Measurements from ENCODE around the gene ARAP1.

ARAP1 gene

DNA sequence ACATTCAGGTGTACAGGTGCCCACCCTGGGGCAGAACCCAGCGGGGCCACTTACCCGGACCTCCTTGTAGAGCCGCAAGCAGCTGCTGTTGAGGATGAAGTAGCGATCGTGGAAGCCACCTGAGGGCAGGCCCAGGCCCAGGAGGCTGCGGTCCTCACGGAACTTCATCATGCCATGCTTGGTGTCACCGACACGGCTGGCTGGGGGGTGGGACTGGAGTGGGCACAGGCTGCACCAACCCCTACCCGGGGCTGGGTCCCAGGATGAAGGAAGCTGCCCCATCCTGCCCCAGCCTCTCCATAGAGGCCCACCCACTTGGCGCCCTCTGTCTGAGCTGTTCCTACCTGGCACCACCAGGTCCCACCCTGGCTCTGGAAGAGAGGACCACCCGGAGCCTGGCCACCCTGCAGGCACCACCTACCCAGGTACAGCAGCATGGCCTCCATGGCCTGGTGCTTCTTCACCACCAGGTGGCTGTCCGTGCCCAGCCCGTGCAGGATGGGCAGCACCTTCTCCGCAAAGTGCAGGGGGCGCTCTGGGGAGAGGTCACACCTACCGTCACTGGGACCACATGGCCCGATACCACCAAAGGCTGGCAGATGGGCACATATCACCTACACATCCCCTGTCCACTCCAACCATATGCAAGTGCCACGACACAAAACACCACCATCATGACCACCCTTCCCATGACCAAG is 58.8 kb downstream of the ARAP1 start:
- H3K36me3 ChIP-seq (ENCODE audit: control insufficient read depth, insufficient read depth, low read length): peaks cover 9% of the 10 kb centered on the region
- H3K4me1 ChIP-seq (ENCODE audit: control insufficient read depth, insufficient read depth, low read length): no peaks in the 10 kb centered on the region
- no peak overlapping the region for H3K27ac ChIP-seq (ENCODE audit: insufficient read depth, low read depth, low read length, poor library complexity, severe bottlenecking)
- no peaks in the 10 kb centered on the region for H3K9me3 ChIP-seq (ENCODE audit: control insufficient read depth, low read length)
- H3K4me3 ChIP-seq (ENCODE audit: insufficient read depth, low read depth, low read length): no peak overlapping the region
- no peaks in the 10 kb centered on the region for H3K27me3 ChIP-seq (ENCODE audit: control insufficient read depth, insufficient read depth, low read length, poor library complexity, severe bottlenecking)
- 94 to 96% methylated on average over 19 of the region's 19 CpGs for WGBS, 2 experiments

DNA sequence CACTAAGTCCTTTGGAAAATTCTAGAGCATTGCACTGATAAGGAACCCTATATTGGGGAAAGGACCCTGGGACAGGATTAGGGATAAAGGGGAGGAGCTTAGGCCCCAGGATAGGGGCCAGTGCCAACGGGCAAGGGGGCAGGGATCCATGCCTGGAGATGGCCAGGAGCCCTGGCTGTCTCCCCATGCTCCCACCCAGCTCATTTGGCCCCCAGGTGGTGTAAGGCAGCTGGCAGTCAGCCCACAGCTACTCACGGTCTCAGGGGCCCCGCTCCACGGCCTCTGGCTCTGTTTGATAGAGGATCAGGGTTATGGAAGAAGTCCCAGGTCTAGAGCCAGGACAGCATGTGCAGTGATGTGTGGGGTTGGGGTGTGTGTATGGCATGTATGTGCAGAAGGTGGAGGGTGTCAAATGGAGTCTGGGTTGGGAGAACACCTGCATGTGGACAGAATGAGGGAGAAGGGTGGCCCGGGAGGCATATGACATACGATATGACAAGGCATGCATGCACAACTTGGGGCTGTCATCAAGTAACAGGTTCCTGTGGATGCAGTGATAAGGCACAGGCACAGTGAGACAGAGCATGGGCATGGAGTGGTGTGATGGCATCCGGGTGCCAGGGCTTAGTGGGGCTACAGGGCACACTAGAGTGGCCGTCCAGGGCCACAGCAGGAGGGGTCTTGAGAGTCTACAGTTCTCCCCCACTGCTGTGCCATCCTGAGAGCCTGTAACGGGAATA is 59.5 kb downstream of the ARAP1 start:
- Histone ChIP-seq H3K4me1 (ENCODE audit: control insufficient read depth, insufficient read depth, low read length) (no peaks in the 10 kb centered on the region), H3K27me3 (ENCODE audit: control insufficient read depth, insufficient read depth, low read length, poor library complexity, severe bottlenecking) (no peaks in the 10 kb centered on the region), H3K4me3 (ENCODE audit: insufficient read depth, low read depth, low read length) (no peak overlapping the region), H3K27ac (ENCODE audit: insufficient read depth, low read depth, low read length, poor library complexity, severe bottlenecking) (no peak overlapping the region), H3K9me3 (ENCODE audit: control insufficient read depth, low read length) (no peaks in the 10 kb centered on the region), H3K36me3 (ENCODE audit: control insufficient read depth, insufficient read depth, low read length) (peaks cover 9% of the 10 kb centered on the region)
- WGBS, 2 experiments: 94 to 96% methylated on average over 9 of the region's 9 CpGs

DNA sequence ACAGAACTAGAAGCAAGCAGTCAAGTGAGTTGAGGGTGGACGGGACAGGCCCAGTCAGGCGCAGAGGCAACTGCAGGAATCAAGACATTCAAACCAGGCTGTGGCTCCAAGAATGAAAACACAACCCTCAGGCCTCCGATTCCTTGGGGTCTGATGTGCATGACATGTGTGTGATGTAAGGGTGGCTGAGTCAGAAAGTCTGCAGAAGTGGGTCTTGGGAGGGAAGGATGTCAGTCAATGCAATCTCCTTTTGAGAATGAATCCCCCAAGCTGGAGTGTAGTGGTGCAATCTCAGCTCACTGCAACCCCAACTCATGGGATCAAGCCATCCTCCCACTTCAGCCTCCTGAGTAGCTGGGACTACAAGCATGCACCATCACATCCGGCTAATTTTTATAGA is 62.0 kb downstream of the ARAP1 start:
- Histone ChIP-seq H3K27me3 (ENCODE audit: control insufficient read depth, insufficient read depth, low read length, poor library complexity, severe bottlenecking) (no peaks in the 10 kb centered on the region), H3K4me1 (ENCODE audit: control insufficient read depth, insufficient read depth, low read length) (no peaks in the 10 kb centered on the region), H3K36me3 (ENCODE audit: control insufficient read depth, insufficient read depth, low read length) (peaks cover 9% of the 10 kb centered on the region), H3K27ac (ENCODE audit: insufficient read depth, low read depth, low read length, poor library complexity, severe bottlenecking) (no peak overlapping the region), H3K4me3 (ENCODE audit: insufficient read depth, low read depth, low read length) (no peak overlapping the region), H3K9me3 (ENCODE audit: control insufficient read depth, low read length) (no peaks in the 10 kb centered on the region)
- WGBS, 2 experiments: 94 to 96% methylated on average over 4 of the region's 4 CpGs

DNA sequence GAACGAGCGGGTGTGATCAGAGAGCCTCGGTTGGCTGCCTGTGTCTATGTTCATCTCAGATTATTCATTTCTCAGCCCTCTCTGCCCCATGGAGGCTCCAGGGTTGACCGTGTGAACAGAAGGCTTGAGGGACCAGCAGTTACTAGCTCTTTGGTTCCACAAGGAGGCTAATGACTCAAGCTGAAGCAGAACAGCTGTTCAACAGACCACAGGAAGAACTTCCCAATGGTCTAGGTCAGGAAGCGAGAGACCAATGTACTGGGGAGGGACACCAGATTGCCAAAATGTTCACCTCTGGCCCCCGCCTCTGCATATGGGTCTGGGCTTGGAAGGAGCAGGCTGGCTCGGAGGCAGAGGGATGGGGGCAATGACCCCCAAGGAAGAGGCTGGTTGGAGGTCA is 63.3 kb downstream of the ARAP1 start:
- H3K4me1 ChIP-seq (ENCODE audit: control insufficient read depth, insufficient read depth, low read length): peaks cover 4% of the 10 kb centered on the region
- 91 to 92% methylated on average over 7 of the region's 7 CpGs for WGBS, 2 experiments
- no peaks in the 10 kb centered on the region for H3K27me3 ChIP-seq (ENCODE audit: control insufficient read depth, insufficient read depth, low read length, poor library complexity, severe bottlenecking)
- no peak overlapping the region for H3K27ac ChIP-seq (ENCODE audit: insufficient read depth, low read depth, low read length, poor library complexity, severe bottlenecking)
- H3K9me3 ChIP-seq (ENCODE audit: control insufficient read depth, low read length): no peaks in the 10 kb centered on the region
- no peak overlapping the region for H3K4me3 ChIP-seq (ENCODE audit: insufficient read depth, low read depth, low read length)
- H3K36me3 ChIP-seq (ENCODE audit: control insufficient read depth, insufficient read depth, low read length): no peaks in the 10 kb centered on the region

DNA sequence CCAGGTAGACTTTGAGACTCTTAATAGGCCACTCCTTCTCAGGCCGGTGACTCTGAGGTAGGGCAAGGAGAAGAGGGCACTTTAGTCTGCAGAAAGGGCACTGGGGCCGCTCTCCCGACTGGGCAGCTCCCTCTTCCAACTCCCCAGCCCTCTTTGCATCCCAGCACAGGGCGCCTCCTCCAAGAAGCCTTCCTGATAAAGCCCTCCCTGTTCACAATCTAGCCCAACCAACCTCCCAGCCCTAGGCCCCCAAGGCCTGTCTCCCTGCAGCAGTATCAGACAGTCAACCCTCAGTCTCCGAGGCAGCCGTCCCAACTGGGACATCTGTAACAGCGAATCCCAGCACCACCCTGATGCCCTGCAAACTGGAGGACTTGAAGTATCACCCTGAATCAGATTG is 63.7 kb downstream of the ARAP1 start:
- H3K27ac ChIP-seq (ENCODE audit: insufficient read depth, low read depth, low read length, poor library complexity, severe bottlenecking): no peak overlapping the region
- no peak overlapping the region for H3K4me3 ChIP-seq (ENCODE audit: insufficient read depth, low read depth, low read length)
- peaks cover 4% of the 10 kb centered on the region for H3K4me1 ChIP-seq (ENCODE audit: control insufficient read depth, insufficient read depth, low read length)
- WGBS, 2 experiments: 93 to 96% methylated on average over 7 of the region's 7 CpGs
- no peaks in the 10 kb centered on the region for H3K36me3 ChIP-seq (ENCODE audit: control insufficient read depth, insufficient read depth, low read length)
- H3K27me3 ChIP-seq (ENCODE audit: control insufficient read depth, insufficient read depth, low read length, poor library complexity, severe bottlenecking): no peaks in the 10 kb centered on the region
- no peaks in the 10 kb centered on the region for H3K9me3 ChIP-seq (ENCODE audit: control insufficient read depth, low read length)

DNA sequence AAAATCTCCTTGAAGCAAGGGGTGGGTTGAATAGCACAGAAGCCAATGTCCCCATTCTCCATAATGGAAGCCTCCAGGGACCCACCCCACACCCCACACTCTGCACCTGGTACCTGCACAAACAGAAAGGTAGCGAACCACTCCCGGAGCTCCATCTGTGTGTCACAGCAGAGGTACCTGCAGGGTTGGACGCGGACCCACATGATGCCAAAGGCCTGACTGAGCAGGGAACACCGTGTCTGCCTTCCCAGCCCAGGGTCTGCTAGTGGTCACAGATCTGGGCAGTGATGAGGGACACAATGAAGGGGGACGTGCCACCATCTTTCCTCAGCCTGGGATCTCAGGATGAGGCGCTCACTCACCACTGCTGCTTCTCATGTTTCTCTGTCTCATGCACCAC is 64.9 kb downstream of the ARAP1 start:
- Histone ChIP-seq H3K9me3 (ENCODE audit: control insufficient read depth, low read length) (no peaks in the 10 kb centered on the region), H3K4me3 (ENCODE audit: insufficient read depth, low read depth, low read length) (no peak overlapping the region), H3K36me3 (ENCODE audit: control insufficient read depth, insufficient read depth, low read length) (no peaks in the 10 kb centered on the region), H3K27me3 (ENCODE audit: control insufficient read depth, insufficient read depth, low read length, poor library complexity, severe bottlenecking) (no peaks in the 10 kb centered on the region), H3K4me1 (ENCODE audit: control insufficient read depth, insufficient read depth, low read length) (peaks cover 4% of the 10 kb centered on the region), H3K27ac (ENCODE audit: insufficient read depth, low read depth, low read length, poor library complexity, severe bottlenecking) (no peak overlapping the region)
- 97 to 98% methylated on average over 7 of the region's 7 CpGs for WGBS, 2 experiments

DNA sequence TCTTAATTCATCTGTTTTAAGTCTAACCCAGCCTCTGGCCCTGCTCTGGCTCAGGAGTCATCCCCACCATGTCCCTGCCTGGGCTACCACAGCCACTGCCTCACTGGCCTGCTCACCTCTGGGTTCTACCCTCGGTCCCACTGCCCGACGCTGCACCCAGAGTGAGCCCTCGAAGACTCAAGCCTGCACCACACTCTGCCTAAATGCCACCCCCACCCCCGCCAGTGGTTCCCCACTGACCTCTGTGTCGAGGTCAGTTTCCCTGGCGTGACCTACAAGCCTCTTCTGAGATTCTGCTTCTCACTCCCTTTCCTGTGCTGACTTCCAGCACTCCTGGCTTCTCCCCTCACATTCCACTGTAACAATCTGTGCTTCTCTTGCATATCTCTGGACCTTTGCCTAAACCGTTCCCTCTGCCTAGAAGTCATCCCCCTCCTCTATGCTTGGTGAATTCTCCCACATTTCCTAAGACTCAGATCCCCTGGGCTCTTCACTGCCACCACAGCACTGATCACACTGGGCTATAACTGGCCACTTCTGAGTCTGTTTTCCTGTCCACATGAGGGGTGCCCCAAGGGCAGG is 65.5 kb downstream of the ARAP1 start:
- 93 to 95% methylated on average over 8 of the region's 8 CpGs for WGBS, 2 experiments
- no peaks in the 10 kb centered on the region for H3K27me3 ChIP-seq (ENCODE audit: control insufficient read depth, insufficient read depth, low read length, poor library complexity, severe bottlenecking)
- peaks cover 4% of the 10 kb centered on the region for H3K4me1 ChIP-seq (ENCODE audit: control insufficient read depth, insufficient read depth, low read length)
- no peaks in the 10 kb centered on the region for H3K36me3 ChIP-seq (ENCODE audit: control insufficient read depth, insufficient read depth, low read length)
- H3K9me3 ChIP-seq (ENCODE audit: control insufficient read depth, low read length): no peaks in the 10 kb centered on the region
- H3K4me3 ChIP-seq (ENCODE audit: insufficient read depth, low read depth, low read length): no peak overlapping the region
- H3K27ac ChIP-seq (ENCODE audit: insufficient read depth, low read depth, low read length, poor library complexity, severe bottlenecking): no peak overlapping the region

DNA sequence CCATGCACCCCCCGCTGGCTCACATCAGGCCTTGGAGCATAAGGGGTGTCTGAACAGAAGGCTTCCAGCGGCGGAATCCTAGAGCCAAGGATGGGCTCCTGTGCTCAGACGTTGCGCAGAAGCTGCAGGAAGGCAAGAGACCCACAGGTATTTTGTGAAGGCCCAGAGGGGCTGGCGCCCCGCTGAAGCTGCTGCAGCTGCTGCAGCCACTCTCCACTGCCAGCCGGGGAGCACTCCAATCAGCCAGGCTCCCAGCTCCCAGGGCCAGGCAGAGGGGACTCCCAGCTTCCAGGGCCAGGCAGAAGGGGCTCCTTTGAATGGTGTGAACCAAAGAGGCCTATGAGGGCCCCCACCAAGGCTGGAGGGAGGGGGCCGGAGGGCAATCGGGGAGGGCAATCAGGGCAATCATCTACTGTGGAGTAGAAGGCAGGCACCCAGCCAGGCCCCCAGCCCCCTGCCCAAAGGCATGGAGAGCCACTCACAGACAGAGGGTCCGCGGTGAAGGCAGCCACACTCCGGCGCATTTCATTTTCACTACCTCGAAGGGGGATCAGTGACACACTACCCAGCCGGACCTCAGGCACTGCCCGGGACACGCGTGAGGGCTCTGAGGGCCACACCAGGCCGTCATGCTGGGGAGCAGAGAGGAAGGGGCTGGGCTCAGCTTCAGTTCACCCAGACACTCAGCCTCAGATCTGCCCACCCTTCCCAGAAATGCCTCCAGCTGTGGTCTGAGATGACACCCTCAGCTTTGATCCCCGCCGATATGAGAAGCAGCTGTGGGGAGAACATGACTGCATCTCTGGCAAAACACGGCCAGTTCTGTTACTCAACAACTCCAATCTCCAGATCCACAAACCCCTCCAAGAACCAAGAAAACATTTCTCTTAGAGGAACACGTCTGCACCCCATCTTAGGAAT is 66.4 kb downstream of the ARAP1 start:
- Histone ChIP-seq H3K36me3 (ENCODE audit: control insufficient read depth, insufficient read depth, low read length) (no peaks in the 10 kb centered on the region), H3K27me3 (ENCODE audit: control insufficient read depth, insufficient read depth, low read length, poor library complexity, severe bottlenecking) (no peaks in the 10 kb centered on the region), H3K4me3 (ENCODE audit: insufficient read depth, low read depth, low read length) (no peak overlapping the region), H3K9me3 (ENCODE audit: control insufficient read depth, low read length) (no peaks in the 10 kb centered on the region), H3K4me1 (ENCODE audit: control insufficient read depth, insufficient read depth, low read length) (peaks cover 10% of the 10 kb centered on the region), H3K27ac (ENCODE audit: insufficient read depth, low read depth, low read length, poor library complexity, severe bottlenecking) (no peak overlapping the region)
- 94 to 95% methylated on average over 24 of the region's 24 CpGs for WGBS, 2 experiments

DNA sequence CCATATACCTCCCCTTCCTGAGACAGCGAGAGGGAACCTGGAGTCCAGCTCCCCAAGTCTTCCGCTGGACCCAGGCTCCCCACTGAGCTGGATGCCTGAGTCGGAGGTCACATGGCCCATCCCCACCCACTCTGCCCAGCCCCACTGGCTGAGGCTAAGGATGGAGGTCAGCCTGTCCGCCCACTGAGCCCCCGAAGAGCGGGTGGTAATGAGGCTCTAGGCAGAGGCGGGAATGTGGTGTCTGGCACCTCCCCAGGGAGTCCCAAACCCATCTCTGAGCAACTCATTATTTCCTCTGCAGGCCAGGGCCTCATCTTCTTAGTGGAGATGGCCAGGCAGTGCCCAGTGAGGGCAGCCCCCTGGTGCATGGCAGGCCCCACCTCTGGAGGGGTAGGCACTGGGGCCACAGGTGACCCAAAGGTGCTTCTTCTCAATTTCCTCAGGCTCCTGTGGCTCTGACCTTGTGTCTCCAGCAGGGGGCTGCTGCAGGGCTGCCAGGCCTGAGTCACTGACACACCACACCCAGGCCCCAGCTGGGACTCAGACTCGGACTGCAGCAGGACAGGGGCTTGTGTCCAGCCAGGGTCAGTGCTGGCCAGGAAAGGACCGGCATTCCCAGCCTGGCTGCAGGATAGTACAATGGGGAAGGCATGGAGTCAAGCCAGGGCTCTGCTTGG is 67.8 kb downstream of the ARAP1 start:
- Histone ChIP-seq H3K36me3 (ENCODE audit: control insufficient read depth, insufficient read depth, low read length) (no peaks in the 10 kb centered on the region), H3K27me3 (ENCODE audit: control insufficient read depth, insufficient read depth, low read length, poor library complexity, severe bottlenecking) (peaks cover under 1% of the 10 kb centered on the region), H3K4me3 (ENCODE audit: insufficient read depth, low read depth, low read length) (no peak overlapping the region), H3K4me1 (ENCODE audit: control insufficient read depth, insufficient read depth, low read length) (peaks cover 19% of the 10 kb centered on the region), H3K27ac (ENCODE audit: insufficient read depth, low read depth, low read length, poor library complexity, severe bottlenecking) (no peak overlapping the region), H3K9me3 (ENCODE audit: control insufficient read depth, low read length) (no peaks in the 10 kb centered on the region)
- 68 to 70% methylated on average over 9 of the region's 9 CpGs for WGBS, 2 experiments

Data from ectodermal cell (in vitro differentiated cells).